Breast epithelium (tissue), 3 donors: ENCODE data around the gene CTIF.

Source experiments
- CTCF ChIP-seq, 3 donors: fragments of 450-650 bp; IDR thresholded peaks; one replicate each; pipeline ENCODE4 v1.5.1; 2016 to 2017; ENCODE audit warnings: antibody characterized with exemption in 3 of 3, mild to moderate bottlenecking in 3 of 3, moderate library complexity in 3 of 3
- POLR2A ChIP-seq: fragments of 450-650 bp; IDR thresholded peaks from one replicate; pipeline ENCODE4 v1.6.1; 2016; ENCODE audit warnings: antibody characterized with exemption, mild to moderate bottlenecking, moderate library complexity

- TF ChIP-seq CTCF (IDR thresholded peaks at IDR 0.05) (no peak), POLR2A (no peak)
Observed at GRCh38 chr18:48706731-48707130, 167.9 kb downstream of the CTIF start.
